ENCODE measurements around the gene AMDHD2.
A peak's percentile ranks its signal among the peaks of the same experiment; 100 is the strongest.
"Not testable (repeated sequence)": the region's sequence is repeated elsewhere in the genome, so short reads cannot be mapped to it uniquely, and the experiment has no call there.

AMDHD2 gene

GRCh38 chr16:2533912-2534311, 13.7 kb downstream of the AMDHD2 start:
- no peak for DNase-seq (ENCODE audit: low read depth)

- not testable (repeated sequence) for DNase-seq (ENCODE audit: low read depth)
Measured at GRCh38 chr16:2534335-2534734, 14.2 kb downstream of the AMDHD2 start.

- no peak for DNase-seq (ENCODE audit: low read depth)
Measured at GRCh38 chr16:2535625-2536013, 15.4 kb downstream of the AMDHD2 start.

- DNase-seq (ENCODE audit: low read depth): peak; percentile 96
Measured at GRCh38 chr16:2537451-2538379, 17.5 kb downstream of the AMDHD2 start, which contains the start of gene PDPK1. TSS of gene PDPK1 (plus strand) at chr16:2538021. CDS start at chr16:2538113, 92 bp downstream.

- DNase-seq (ENCODE audit: low read depth): not testable (repeated sequence)
Measured at GRCh38 chr16:2539192-2539844, 19.1 kb downstream of the AMDHD2 start.

GRCh38 chr16:2539845-2540458, 19.8 kb downstream of the AMDHD2 start:
- not testable (repeated sequence) for DNase-seq (ENCODE audit: low read depth)

GRCh38 chr16:2540912-2541311, 20.7 kb downstream of the AMDHD2 start:
- not testable (repeated sequence) for DNase-seq (ENCODE audit: low read depth)

- DNase-seq (ENCODE audit: low read depth): not testable (repeated sequence)
Measured at GRCh38 chr16:2541409-2541808, 21.2 kb downstream of the AMDHD2 start.

GRCh38 chr16:2543771-2544170, 23.6 kb downstream of the AMDHD2 start:
- not testable (repeated sequence) for DNase-seq (ENCODE audit: low read depth)

GRCh38 chr16:2550283-2550878, 30.2 kb downstream of the AMDHD2 start:
- not testable (repeated sequence) for DNase-seq (ENCODE audit: low read depth)

GRCh38 chr16:2551420-2551889, 31.3 kb downstream of the AMDHD2 start:
- not testable (repeated sequence) for DNase-seq (ENCODE audit: low read depth)

GRCh38 chr16:2554709-2555425, 34.7 kb downstream of the AMDHD2 start:
- DNase-seq (ENCODE audit: low read depth): not testable (repeated sequence)

- not testable (repeated sequence) for DNase-seq (ENCODE audit: low read depth)
Measured at GRCh38 chr16:2557150-2557549, 37.0 kb downstream of the AMDHD2 start.

GRCh38 chr16:2560131-2560797, 40.1 kb downstream of the AMDHD2 start:
- not testable (repeated sequence) for DNase-seq (ENCODE audit: low read depth)

GRCh38 chr16:2560798-2561133, 40.6 kb downstream of the AMDHD2 start:
- DNase-seq (ENCODE audit: low read depth): peak; percentile 63

- DNase-seq (ENCODE audit: low read depth): not testable (repeated sequence)
Measured at GRCh38 chr16:2567506-2567905, 47.3 kb downstream of the AMDHD2 start.

GRCh38 chr16:2568573-2568972, 48.4 kb downstream of the AMDHD2 start:
- DNase-seq (ENCODE audit: low read depth): not testable (repeated sequence)

GRCh38 chr16:2572704-2573103, 52.5 kb downstream of the AMDHD2 start:
- DNase-seq (ENCODE audit: low read depth): not testable (repeated sequence)

GRCh38 chr16:2575839-2576238, 55.7 kb downstream of the AMDHD2 start:
- not testable (repeated sequence) for DNase-seq (ENCODE audit: low read depth)

- DNase-seq (ENCODE audit: low read depth): not testable (repeated sequence)
Measured at GRCh38 chr16:2577044-2577443, 56.9 kb downstream of the AMDHD2 start.

GRCh38 chr16:2578905-2579304, 58.7 kb downstream of the AMDHD2 start:
- not testable (repeated sequence) for DNase-seq (ENCODE audit: low read depth)

All from activated T-cell treated with anti-CD3 and anti-CD28 coated beads for 48 hours (primary cell).